Gastroesophageal sphincter (tissue), 3 donors: ENCODE data around the gene CNPY2.

Experiments
- POLR2A ChIP-seq, 2 donors: fragments of 450-650 bp; IDR thresholded peaks; one replicate each; pipeline ENCODE4 v1.6.1; 2017; ENCODE audit warnings: antibody characterized with exemption in 2 of 2, mild to moderate bottlenecking in 2 of 2, moderate library complexity in 1 of 2
- TF ChIP-seq, protein P1 (sequence below), 4 experiments: fragments of 200-600 bp in 2 of 4; fragments of 450-650 bp in 2 of 4; sonication (generic) in 1 of 4; IDR thresholded peaks; one replicate each; pipeline ENCODE4 v1.5.1; 2017 to 2019; ENCODE audit warnings: antibody characterized with exemption in 4 of 4, mild to moderate bottlenecking in 2 of 4, moderate library complexity in 2 of 4

GRCh38 chr12:56361487-56362129 lies 45.8 kb upstream of the CNPY2 start:
- TF ChIP-seq, protein P1, sequence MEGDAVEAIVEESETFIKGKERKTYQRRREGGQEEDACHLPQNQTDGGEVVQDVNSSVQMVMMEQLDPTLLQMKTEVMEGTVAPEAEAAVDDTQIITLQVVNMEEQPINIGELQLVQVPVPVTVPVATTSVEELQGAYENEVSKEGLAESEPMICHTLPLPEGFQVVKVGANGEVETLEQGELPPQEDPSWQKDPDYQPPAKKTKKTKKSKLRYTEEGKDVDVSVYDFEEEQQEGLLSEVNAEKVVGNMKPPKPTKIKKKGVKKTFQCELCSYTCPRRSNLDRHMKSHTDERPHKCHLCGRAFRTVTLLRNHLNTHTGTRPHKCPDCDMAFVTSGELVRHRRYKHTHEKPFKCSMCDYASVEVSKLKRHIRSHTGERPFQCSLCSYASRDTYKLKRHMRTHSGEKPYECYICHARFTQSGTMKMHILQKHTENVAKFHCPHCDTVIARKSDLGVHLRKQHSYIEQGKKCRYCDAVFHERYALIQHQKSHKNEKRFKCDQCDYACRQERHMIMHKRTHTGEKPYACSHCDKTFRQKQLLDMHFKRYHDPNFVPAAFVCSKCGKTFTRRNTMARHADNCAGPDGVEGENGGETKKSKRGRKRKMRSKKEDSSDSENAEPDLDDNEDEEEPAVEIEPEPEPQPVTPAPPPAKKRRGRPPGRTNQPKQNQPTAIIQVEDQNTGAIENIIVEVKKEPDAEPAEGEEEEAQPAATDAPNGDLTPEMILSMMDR (IDR thresholded peaks at IDR 0.05) = no peak
- TF ChIP-seq POLR2A (IDR thresholded peaks at IDR 0.05) = no peak
